ENCODE measurements around the gene RYK. TPM values are rescaled to one million over a fixed set of nuclear protein-coding genes. Genes with fewer than 3 reads are reported as not detected.

The RYK gene
- total and polyA plus RNA-seq, 3 donors from 2014 or later = 82.6 to 120 (median 112) TPM

DNA sequence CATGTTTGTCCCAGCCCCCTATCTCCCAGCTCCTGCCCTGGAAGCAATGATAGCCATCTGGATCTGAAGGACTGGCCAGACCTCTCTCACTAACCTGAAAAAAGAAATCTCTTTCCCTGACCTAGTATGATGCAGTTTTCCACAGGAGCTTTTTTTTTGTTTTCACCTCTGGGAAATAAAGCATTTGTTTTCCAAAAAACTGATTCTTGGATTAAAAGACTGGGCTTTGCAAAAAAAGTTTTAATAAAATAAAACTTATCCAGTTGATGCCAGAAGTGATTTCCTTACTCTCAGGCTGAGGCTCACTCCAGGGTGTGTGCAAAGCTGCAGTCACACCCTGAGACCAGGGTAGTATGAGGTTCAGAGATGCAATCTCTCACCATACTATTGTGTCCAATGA is 104.0 kb downstream of the RYK start:
- H3K27ac ChIP-seq = no peak overlapping the region
- intact Hi-C loops (cut with DNase I; ENCODE audit: low total_unique reads) = no loop called here
- DNase-seq = no peak
- no peak for TF ChIP-seq POLR2A (IDR thresholded peaks at IDR 0.05)
- TF ChIP-seq, protein P1, sequence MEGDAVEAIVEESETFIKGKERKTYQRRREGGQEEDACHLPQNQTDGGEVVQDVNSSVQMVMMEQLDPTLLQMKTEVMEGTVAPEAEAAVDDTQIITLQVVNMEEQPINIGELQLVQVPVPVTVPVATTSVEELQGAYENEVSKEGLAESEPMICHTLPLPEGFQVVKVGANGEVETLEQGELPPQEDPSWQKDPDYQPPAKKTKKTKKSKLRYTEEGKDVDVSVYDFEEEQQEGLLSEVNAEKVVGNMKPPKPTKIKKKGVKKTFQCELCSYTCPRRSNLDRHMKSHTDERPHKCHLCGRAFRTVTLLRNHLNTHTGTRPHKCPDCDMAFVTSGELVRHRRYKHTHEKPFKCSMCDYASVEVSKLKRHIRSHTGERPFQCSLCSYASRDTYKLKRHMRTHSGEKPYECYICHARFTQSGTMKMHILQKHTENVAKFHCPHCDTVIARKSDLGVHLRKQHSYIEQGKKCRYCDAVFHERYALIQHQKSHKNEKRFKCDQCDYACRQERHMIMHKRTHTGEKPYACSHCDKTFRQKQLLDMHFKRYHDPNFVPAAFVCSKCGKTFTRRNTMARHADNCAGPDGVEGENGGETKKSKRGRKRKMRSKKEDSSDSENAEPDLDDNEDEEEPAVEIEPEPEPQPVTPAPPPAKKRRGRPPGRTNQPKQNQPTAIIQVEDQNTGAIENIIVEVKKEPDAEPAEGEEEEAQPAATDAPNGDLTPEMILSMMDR (IDR thresholded peaks at IDR 0.05) = no peak
- no peaks in the 10 kb centered on the region for H3K9me3 ChIP-seq
- no peak overlapping the region for H3K4me3 ChIP-seq
- no peaks in the 10 kb centered on the region for H3K36me3 ChIP-seq (ENCODE audit: low read depth, missing control alignments)
- no peaks in the 10 kb centered on the region for H3K27me3 ChIP-seq
- no peaks in the 10 kb centered on the region for H3K4me1 ChIP-seq

DNA sequence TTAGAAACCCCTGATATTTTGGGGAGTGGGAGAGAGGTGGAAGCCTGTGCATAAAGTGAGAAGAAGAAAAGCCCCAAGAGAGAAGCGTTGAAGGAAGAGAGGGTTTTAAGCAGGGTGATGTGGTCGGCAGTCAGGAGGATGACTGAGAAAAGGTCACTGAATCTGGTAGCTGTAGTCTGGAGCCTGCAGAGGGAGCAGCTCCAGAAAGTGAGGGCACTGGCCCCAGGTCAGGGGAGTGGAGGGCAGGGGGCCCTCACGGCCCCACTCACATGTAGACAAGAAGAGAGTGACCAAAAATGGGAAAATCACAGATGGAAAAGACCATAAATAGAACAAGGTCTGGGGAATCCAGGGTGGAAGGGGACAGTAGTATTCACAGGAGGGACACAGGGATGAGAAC is 105.5 kb downstream of the RYK start:
- WGBS, 2 donors = 71 to 83% methylated on average over 3 of the region's 3 CpGs
- no peak overlapping the region for H3K27ac ChIP-seq

DNA sequence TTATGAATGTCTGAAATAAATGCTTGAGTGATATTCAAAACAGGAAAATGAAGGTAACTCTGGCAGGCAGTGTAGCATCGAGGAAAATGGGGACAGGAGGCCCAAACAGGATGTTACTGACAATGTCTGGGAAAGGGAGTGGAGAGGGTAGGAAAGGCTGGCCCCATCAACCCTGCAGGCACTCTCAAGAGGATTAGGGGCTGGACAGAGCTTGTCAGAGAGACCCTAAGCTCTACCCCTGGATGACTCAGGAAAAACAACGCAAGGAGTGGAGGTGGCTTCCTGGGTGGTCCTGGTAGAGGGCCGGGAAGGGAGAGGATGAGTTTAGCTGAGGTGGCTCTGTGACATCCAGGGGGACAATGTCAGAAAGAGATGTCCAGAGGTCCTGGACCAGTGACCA is 106.0 kb downstream of the RYK start:
- Histone ChIP-seq H3K27me3 (no peaks in the 10 kb centered on the region), H3K36me3 (ENCODE audit: low read depth, missing control alignments) (no peaks in the 10 kb centered on the region), H3K4me1 (no peaks in the 10 kb centered on the region), H3K27ac (no peak overlapping the region), H3K4me3 (no peak overlapping the region), H3K9me3 (no peaks in the 10 kb centered on the region)
- 72 to 77% methylated on average over 3 of the region's 3 CpGs for WGBS, 2 donors
- TF ChIP-seq, protein P1 (IDR thresholded peaks at IDR 0.05) = no peak
- TF ChIP-seq POLR2A (IDR thresholded peaks at IDR 0.05) = no peak
- intact Hi-C loops (cut with DNase I; ENCODE audit: low total_unique reads) = no loop called here
- no peak for DNase-seq

More for the DNA sequence above, 105.5 kb downstream of the RYK start:
- no peaks in the 10 kb centered on the region for H3K9me3 ChIP-seq
- no peaks in the 10 kb centered on the region for H3K36me3 ChIP-seq (ENCODE audit: low read depth, missing control alignments)
- no peak for DNase-seq
- H3K4me3 ChIP-seq = no peak overlapping the region
- TF ChIP-seq, protein P1 (IDR thresholded peaks at IDR 0.05) = no peak
- no peak for TF ChIP-seq POLR2A (IDR thresholded peaks at IDR 0.05)
- H3K27me3 ChIP-seq = no peaks in the 10 kb centered on the region
- no peaks in the 10 kb centered on the region for H3K4me1 ChIP-seq
- intact Hi-C loops (cut with DNase I; ENCODE audit: low total_unique reads) = no loop called here

DNA sequence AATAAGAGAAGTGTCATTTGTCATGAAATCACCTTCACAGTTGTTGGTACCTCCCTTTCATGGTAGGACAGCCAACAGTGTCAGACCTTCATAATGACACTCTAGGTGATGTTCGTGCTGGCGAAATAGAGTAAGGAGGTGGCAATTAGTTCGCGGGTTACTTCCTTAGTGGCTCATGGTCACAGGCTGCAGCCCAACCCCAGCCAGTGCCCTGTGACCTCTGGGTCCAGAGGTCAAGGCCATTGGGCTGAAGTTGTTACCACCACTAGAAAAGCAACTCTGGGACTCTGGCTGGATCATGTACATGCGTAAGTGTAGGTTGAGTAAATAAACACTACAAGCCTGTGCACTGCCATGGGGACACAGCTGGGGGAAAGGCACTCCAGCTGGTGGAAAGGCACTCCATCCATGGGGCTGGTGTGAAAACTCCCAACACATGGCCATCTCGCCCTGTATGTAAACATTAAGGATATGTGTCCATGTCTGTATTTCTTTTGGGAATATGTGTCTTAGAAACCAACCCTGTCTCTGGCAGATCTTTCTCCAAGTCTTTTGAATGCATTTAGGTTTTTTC is 106.7 kb downstream of the RYK start:
- Histone ChIP-seq H3K36me3 (ENCODE audit: low read depth, missing control alignments) (no peaks in the 10 kb centered on the region), H3K27ac (no peak overlapping the region), H3K4me1 (no peaks in the 10 kb centered on the region), H3K27me3 (no peaks in the 10 kb centered on the region), H3K4me3 (no peak overlapping the region), H3K9me3 (no peaks in the 10 kb centered on the region)
- intact Hi-C loops (cut with DNase I; ENCODE audit: low total_unique reads) = no loop called here
- DNase-seq = no peak
- 79 to 93% methylated on average over 6 of the region's 6 CpGs for WGBS, 2 donors
- TF ChIP-seq, protein P1 (IDR thresholded peaks at IDR 0.05) = no peak
- no peak for TF ChIP-seq POLR2A (IDR thresholded peaks at IDR 0.05)

DNA sequence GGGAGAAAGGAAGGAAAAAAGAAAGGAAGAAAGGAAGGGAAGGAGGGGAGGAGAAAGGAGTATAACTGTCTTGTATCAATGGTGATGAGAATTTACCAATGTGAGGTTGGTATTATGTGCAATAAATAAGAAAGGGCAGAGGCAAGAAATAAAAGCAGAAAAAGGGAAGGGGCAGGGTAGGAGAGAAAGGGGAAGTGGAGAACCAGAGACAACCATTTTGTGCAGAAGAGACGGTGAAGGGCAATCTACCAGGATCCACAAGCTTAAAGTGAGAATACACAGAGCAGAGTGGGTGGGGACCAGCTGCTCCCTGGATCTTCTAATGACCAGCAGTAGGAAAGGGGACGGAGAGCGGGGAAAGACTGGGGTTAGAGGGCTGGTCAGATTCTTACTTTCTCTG is 114.1 kb downstream of the RYK start:
- DNase-seq = no peak
- Histone ChIP-seq H3K36me3 (ENCODE audit: low read depth, missing control alignments) (no peaks in the 10 kb centered on the region), H3K4me3 (no peak overlapping the region), H3K27ac (no peak overlapping the region), H3K4me1 (no peaks in the 10 kb centered on the region), H3K27me3 (no peaks in the 10 kb centered on the region), H3K9me3 (no peaks in the 10 kb centered on the region)
- 93 to 94% methylated on average over 3 of the region's 3 CpGs for WGBS, 2 donors
- intact Hi-C loops (cut with DNase I; ENCODE audit: low total_unique reads) = no loop called here
- no peak for TF ChIP-seq POLR2A (IDR thresholded peaks at IDR 0.05)
- TF ChIP-seq, protein P1 (IDR thresholded peaks at IDR 0.05) = no peak

Data from testis (tissue), 3 donors.